CD4-positive, alpha-beta T cell treated with Interleukin-1 beta for 1 hour (primary cell): ENCODE measurements around the gene AGT.

ENCODE experiments used
- DNase-seq, 2 donors: peaks; one replicate each; pipeline ENCODE4 v3.0.0-alpha.2; 2020 to 2022

The AGT gene

GRCh38 chr1:230713915-230714764, at the start of gene AGT:
AGT (minus strand) TSS chr1:230714122; CDS start chr1:230710823, 3,299 bp downstream.
- DNase-seq, result no peak

- no peak for DNase-seq
These were observed 47.7 kb upstream of the AGT start for GRCh38 chr1:230761443-230762167.

GRCh38 chr1:230760360-230760827, 46.5 kb upstream of the AGT start:
- no peak for DNase-seq

GRCh38 chr1:230759369-230760065, 45.6 kb upstream of the AGT start:
- no peak for DNase-seq

- no peak for DNase-seq
These were observed 44.9 kb upstream of the AGT start for GRCh38 chr1:230758709-230759368.

GRCh38 chr1:230757856-230758708, 44.2 kb upstream of the AGT start:
- DNase-seq, result no peak

- DNase-seq, result no peak
These were observed 40.9 kb upstream of the AGT start for GRCh38 chr1:230754796-230755195.

- DNase-seq, result peak in 1 of 2 donors; percentile 33
These were observed 39.8 kb upstream of the AGT start for GRCh38 chr1:230753586-230754251.

- no peak for DNase-seq
These were observed 39.3 kb upstream of the AGT start for GRCh38 chr1:230753191-230753585.

- no peak for DNase-seq
These were observed 38.5 kb upstream of the AGT start for GRCh38 chr1:230752407-230752806.

- DNase-seq, result no peak
These were observed 37.2 kb upstream of the AGT start for GRCh38 chr1:230750986-230751625.

GRCh38 chr1:230750576-230750975, 36.7 kb upstream of the AGT start:
- DNase-seq, result no peak

GRCh38 chr1:230749635-230750034, 35.7 kb upstream of the AGT start:
- DNase-seq, result no peak

- DNase-seq, result no peak
These were observed 35.2 kb upstream of the AGT start for GRCh38 chr1:230749150-230749549.

- no peak for DNase-seq
These were observed 34.2 kb upstream of the AGT start for GRCh38 chr1:230747890-230748800.

- DNase-seq, result no peak
These were observed 33.3 kb upstream of the AGT start, which contains the start of gene CAPN9 for GRCh38 chr1:230747127-230747730. CAPN9 (plus strand) TSS chr1:230747388; CDS start chr1:230747497, 109 bp downstream.

- no peak for DNase-seq
These were observed 32.7 kb upstream of the AGT start for GRCh38 chr1:230746617-230747016.

- DNase-seq, result no peak
These were observed 31.1 kb upstream of the AGT start for GRCh38 chr1:230745071-230745470.

GRCh38 chr1:230744382-230744781, 30.5 kb upstream of the AGT start:
- DNase-seq, result no peak
